Thyroid gland (tissue), 4 donors: ENCODE data around the gene SLC22A5. TPM values are rescaled to one million over a fixed set of nuclear protein-coding genes. Genes with fewer than 3 reads are reported as not detected.

Source experiments
- DNase-seq, 2 donors: peaks; one replicate each; pipeline ENCODE4 v3.0.0-alpha.2; 2019
- H3K27ac ChIP-seq, 3 donors: fragments of 200-600 bp; sonication (generic); 1 replicate in 2 of 3; 2 replicates in 1 of 3; pipeline ENCODE4 v1.5.1; 2016 to 2019; ENCODE audit warnings: mild to moderate bottlenecking in 1 of 3, moderate library complexity in 1 of 3
- H3K27me3 ChIP-seq: fragments of 200-600 bp; sonication (generic); one replicate; pipeline ENCODE4 v1.5.1; 2019
- H3K36me3 ChIP-seq, 2 donors: fragments of 200-600 bp; sonication (generic); one replicate each; pipeline ENCODE4 v1.5.1; 2016 to 2019
- H3K4me1 ChIP-seq, 2 donors: fragments of 200-600 bp; sonication (generic); one replicate each; pipeline ENCODE4 v1.5.1; 2017 to 2019
- H3K4me3 ChIP-seq, 3 donors: fragments of 200-600 bp; sonication (generic); replicated peaks in 1 of 3; 1 replicate in 2 of 3; 2 replicates in 1 of 3; pipeline ENCODE4 v1.5.1; 2016; ENCODE audit warnings: mild to moderate bottlenecking in 1 of 3
- H3K9me3 ChIP-seq: fragments of 200-600 bp; sonication (generic); one replicate; pipeline ENCODE4 v1.5.1; 2017
- CTCF ChIP-seq, 6 experiments: fragments of 200-600 bp in 3 of 6; fragments of 450-650 bp in 3 of 6; sonication (generic) in 3 of 6; IDR thresholded peaks; one replicate each; pipeline ENCODE4 v1.5.1; 2016 to 2019; ENCODE audit warnings: antibody characterized with exemption in 6 of 6, mild to moderate bottlenecking in 2 of 6, inconsistent platforms in 1 of 6, moderate library complexity in 1 of 6
- POLR2A ChIP-seq, 2 donors: fragments of 450-650 bp; IDR thresholded peaks; one replicate each; pipeline ENCODE4 v1.6.1; 2017; ENCODE audit warnings: antibody characterized with exemption in 2 of 2, mild to moderate bottlenecking in 2 of 2, moderate library complexity in 1 of 2
- WGBS, 2 donors: methylation state at CpG; one replicate each; pipeline ENCODE4 v1.1.5; 2017; 5-methylcytosine and 5-hydroxymethylcytosine counted together
- intact Hi-C: fragments of 100-400 bp; cut with DNase I; formaldehyde crosslinking; loops from one replicate; pipeline ENCODE4 v1.15.1; 2023
- total RNA-seq, 4 donors: library from RNA; depleted of rRNA; stranded (reverse); fragments of >200 nt; gene quantifications; one replicate each; pipeline ENCODE4 v1.2.3, GENCODE V29; 2016

Gene SLC22A5
- total RNA-seq, 4 donors from 2014 or later = 18.1 to 28.3 (median 24.2) TPM

- TF ChIP-seq POLR2A (IDR thresholded peaks at IDR 0.05) (no peak), CTCF (IDR thresholded peaks at IDR 0.05) (peak; percentile 72 to 95 (median 88))
- intact Hi-C loops = loop anchor here (5.0 kb wide), 1 partner anchor 68 kb away; no protein-coding TSS in a partner anchor
- Histone ChIP-seq H3K36me3 (peaks cover 0 to 6% of the 10 kb centered on the region in 2 donors), H3K4me1 (peaks cover 45 to 85% of the 10 kb centered on the region in 2 donors), H3K4me3 (no peak overlapping the region), H3K27me3 (no peaks in the 10 kb centered on the region), H3K9me3 (no peaks in the 10 kb centered on the region), H3K27ac (peak overlapping the region; percentile 40 to 75 (median 43))
- 26% methylated on average over 10 to 12 of the region's 12 CpGs for WGBS, 2 donors
- peak; percentile 96 for DNase-seq
Observed at GRCh38 chr5:132419502-132420468, 50.3 kb downstream of the SLC22A5 start.

GRCh38 chr5:132420706-132421272 is 51.3 kb downstream of the SLC22A5 start:
- peak overlapping the region; percentile 20 to 75 (median 46) for H3K27ac ChIP-seq
- H3K4me1 ChIP-seq = peaks cover 45 to 87% of the 10 kb centered on the region in 2 donors
- no peaks in the 10 kb centered on the region for H3K9me3 ChIP-seq
- WGBS, 2 donors = 58 to 66% methylated on average over 7 of the region's 7 CpGs
- no peaks in the 10 kb centered on the region for H3K27me3 ChIP-seq
- DNase-seq = no peak
- intact Hi-C loops = loop anchor here (5.0 kb wide), 1 partner anchor 67 kb away; no protein-coding TSS in a partner anchor
- no peak for TF ChIP-seq CTCF (IDR thresholded peaks at IDR 0.05)
- TF ChIP-seq POLR2A (IDR thresholded peaks at IDR 0.05) = no peak
- H3K36me3 ChIP-seq = peaks cover 0 to 6% of the 10 kb centered on the region in 2 donors
- no peak overlapping the region for H3K4me3 ChIP-seq

GRCh38 chr5:132421462-132421861 is 52.0 kb downstream of the SLC22A5 start:
- whole genome bisulfite sequencing, 2 donors = 90 to 96% methylated on average over 3 of the region's 3 CpGs
- H3K27me3 ChIP-seq = no peaks in the 10 kb centered on the region
- H3K36me3 ChIP-seq = peaks cover 0 to 6% of the 10 kb centered on the region in 2 donors
- intact Hi-C loops = loop anchor here (5.0 kb wide), 1 partner anchor 66 kb away; no protein-coding TSS in a partner anchor
- no peak for DNase-seq
- H3K4me1 ChIP-seq = peaks cover 48 to 91% of the 10 kb centered on the region in 2 donors
- peak overlapping the region; percentile 20 to 75 (median 46) for H3K27ac ChIP-seq
- H3K4me3 ChIP-seq = no peak overlapping the region
- no peaks in the 10 kb centered on the region for H3K9me3 ChIP-seq
- TF ChIP-seq CTCF (IDR thresholded peaks at IDR 0.05) (no peak), POLR2A (IDR thresholded peaks at IDR 0.05) (no peak)

GRCh38 chr5:132422720-132423437 is 53.4 kb downstream of the SLC22A5 start:
- Histone ChIP-seq H3K9me3 (no peaks in the 10 kb centered on the region), H3K27me3 (no peaks in the 10 kb centered on the region), H3K36me3 (peaks cover 0 to 6% of the 10 kb centered on the region in 2 donors), H3K4me1 (peaks cover 60 to 91% of the 10 kb centered on the region in 2 donors), H3K4me3 (no peak overlapping the region), H3K27ac (peak overlapping the region in 1 of 3 donors; percentile 27)
- no peak for DNase-seq
- intact Hi-C loops = loop anchor here (5.0 kb wide), 1 partner anchor 64 kb away; no protein-coding TSS in a partner anchor
- TF ChIP-seq POLR2A (IDR thresholded peaks at IDR 0.05) (no peak), CTCF (IDR thresholded peaks at IDR 0.05) (no peak)
- WGBS, 2 donors = 50 to 67% methylated on average over 5 of the region's 5 CpGs
